ENCODE data around the gene TTC17.
"Not testable (repeated sequence)": the region's sequence is repeated elsewhere in the genome, so short reads cannot be mapped to it uniquely, and the experiment has no call there.

TTC17 gene

GRCh38 chr11:43358801-43359421, at the start of gene TTC17:
Gene TTC17, plus strand, starts transcription at chr11:43358920. Its CDS starts 35 bp downstream, at chr11:43358955.
- peak; percentile 89 for DNase-seq (ENCODE audit: low spot score)

DNA sequence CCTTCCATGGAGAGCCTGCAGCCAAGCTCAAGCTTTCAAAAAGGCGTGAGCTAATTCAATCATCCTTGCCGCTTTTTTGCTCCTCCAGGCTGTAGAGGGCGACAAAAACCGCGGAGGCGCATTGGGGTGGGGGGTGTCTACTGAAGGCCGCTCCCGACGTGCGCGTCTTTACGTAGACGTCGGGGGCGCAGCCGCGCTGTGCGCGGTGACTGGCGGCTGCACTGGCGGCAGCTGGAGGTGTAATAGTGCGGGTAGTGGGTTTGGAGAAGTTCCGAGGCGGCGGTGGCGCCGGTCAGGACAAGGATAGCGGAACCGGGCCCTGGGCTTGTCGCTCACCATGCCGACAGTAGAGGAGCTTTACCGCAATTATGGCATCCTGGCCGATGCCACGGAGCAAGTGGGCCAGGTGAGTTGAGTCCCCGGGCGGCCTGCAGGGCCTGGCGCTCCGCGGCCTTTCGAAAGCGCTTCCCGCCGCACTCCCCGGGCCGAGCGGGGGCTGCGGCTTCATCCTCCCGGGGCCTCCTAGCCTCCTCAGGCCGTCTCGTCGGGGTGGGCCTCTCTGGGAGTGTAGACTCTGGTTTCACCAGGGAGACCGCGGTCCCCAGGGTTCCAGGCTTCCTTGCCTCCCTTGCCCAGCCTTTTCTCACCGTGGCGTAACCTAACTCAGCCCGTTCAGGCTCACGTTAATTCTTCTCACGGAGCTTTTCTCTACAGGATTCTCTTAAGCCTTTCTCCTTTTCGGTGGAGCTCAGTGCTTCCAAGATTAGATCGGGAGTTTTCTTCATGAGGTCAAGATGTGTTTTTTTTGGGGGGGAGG, 46.7 kb upstream of the TTC17 start, which contains the start of gene API5:
TSS of gene API5 (plus strand) at position 206 of the 817 bp plus-strand sequence. CDS start at position 338, 132 bp downstream.
- DNase-seq (ENCODE audit: low spot score), result peak; percentile 91

DNA sequence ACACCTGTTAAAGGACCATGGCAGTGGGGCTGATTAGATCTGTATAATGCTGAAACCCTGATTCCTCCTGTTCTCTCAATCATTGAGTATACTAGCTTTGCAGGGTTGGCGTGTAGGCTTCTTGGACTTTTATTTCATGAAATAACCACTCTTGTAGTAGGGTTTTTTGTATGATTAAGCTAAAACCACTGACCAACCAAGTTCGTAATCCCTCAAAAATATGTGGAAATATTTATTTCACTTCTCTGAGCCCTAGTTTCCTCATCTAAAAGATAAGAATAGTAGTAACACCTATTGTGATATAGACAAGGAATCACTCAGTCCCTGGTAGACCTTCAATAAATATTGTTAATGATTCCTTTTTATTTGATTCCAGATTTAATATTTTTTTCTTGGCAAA, 42.8 kb upstream of the TTC17 start:
- no peak for DNase-seq (ENCODE audit: low spot score)

GRCh38 chr11:43316451-43316850, 42.3 kb upstream of the TTC17 start:
- no peak for DNase-seq (ENCODE audit: low spot score)

DNA sequence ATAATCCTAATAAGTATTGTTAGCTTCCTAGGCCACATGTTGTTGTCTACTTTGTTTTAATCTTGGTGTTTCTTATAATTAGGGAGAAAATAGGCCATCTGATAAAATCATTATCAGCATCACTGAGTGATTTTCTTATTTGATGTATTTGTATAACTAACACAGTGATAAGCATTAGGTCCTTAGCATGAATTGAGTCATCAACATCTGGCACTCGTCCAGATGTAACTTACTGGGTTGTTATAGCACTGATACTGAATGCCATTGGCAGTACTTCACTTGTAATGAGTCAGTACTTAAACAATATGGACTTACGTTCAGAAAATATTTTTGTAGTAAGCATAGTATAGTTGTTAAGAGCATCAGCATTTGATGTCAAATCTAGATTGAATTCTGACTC, 30.7 kb upstream of the TTC17 start:
- no peak for DNase-seq (ENCODE audit: low spot score)

GRCh38 chr11:43328482-43328881, 30.2 kb upstream of the TTC17 start:
- no peak for DNase-seq (ENCODE audit: low spot score)

- no peak for DNase-seq (ENCODE audit: low spot score)
Measured at GRCh38 chr11:43341159-43341558, 17.6 kb upstream of the TTC17 start.

- DNase-seq (ENCODE audit: low spot score), result not testable (repeated sequence)
Measured at GRCh38 chr11:43351426-43351825, 7.3 kb upstream of the TTC17 start.

DNA sequence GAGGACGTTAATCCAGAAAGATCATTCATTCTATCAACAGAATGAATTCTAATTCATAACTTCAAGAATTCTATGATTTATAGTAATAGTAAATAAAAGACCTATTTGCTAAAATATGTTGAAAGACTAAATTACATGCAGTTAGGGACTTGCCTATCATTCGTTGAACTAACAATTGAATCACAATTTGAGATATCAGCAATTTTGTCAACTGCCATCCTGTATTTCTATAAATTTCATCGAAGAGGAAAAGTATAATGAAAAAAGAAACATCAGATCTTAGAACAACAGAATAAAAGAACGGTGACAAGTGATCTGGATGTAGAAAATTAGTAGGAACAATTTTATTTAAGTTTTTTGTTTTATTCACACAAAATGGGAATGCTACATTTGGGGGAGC, 4.4 kb upstream of the TTC17 start:
- DNase-seq (ENCODE audit: low spot score), result no peak

DNA sequence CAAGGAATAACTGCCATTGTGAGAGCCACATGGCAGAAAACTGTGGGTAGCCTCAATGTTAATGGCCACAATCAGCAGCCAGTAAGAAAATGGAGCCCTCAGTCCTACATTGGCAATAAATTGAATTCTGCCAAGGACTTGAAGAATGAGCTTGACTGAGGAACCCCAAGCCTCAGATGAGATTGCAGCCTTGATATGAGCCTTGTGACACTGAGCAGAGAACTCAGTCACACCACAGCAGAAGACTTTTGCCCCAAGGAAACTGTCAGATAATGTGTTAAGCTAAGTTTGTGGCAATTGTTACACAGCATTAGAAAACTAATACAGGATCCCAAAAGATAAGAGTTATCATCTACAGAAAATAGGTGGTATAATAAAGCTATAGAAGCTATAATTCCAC, 2.4 kb upstream of the TTC17 start:
- no peak for DNase-seq (ENCODE audit: low spot score)

DNA sequence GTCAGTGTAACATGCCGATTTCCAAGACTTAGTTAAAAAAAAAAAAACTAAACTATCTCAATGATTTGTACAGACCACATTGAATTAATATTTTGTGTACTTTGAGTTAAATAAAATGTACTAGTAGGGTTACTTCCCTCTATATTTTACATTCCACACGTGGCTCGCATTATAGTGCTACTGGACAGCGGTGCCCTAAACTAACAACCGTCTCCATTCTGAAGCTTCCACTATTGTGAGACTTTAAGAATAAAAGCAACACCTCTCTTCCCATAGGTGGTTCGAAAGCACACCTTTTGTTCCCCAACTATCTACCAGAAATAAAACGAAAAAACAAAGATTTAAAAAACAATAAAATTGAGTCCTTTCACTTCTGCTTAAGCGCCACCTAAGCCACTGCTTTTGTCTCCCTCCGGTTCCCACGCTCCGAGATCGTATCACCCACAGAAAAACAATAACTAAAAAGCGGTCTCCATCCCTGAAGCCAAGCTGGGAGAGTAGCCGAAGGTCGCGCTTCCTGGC, 380 bp upstream of the TTC17 start:
- no peak for DNase-seq (ENCODE audit: low spot score)

DNA sequence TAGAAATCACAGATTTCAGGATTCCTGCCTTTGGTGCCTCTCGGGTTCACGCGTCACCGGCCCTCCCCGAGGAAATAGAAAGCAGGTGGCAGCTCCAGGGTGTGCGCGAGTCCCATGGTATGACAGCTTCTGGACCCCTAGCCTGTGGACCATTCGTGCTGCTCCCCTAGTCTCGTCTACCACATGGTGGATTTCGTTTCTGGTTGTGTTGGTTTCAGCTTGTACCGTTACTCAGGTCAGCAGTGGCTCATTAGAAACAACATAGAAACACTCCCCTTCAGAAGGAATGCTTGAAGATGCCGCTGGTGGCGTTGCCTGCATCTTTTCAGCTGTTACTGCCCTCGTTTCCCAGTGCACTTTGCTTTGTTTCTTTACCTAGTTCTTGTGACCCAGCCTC, 700 bp downstream of the TTC17 start:
- peak; percentile 3 for DNase-seq (ENCODE audit: low spot score)

- no peak for DNase-seq (ENCODE audit: low spot score)
Measured at GRCh38 chr11:43360361-43361032, 1.8 kb downstream of the TTC17 start.

- no peak for DNase-seq (ENCODE audit: low spot score)
Measured at GRCh38 chr11:43366677-43367076, 8.0 kb downstream of the TTC17 start.

- DNase-seq (ENCODE audit: low spot score), result no peak
Measured at GRCh38 chr11:43367382-43368178, 8.9 kb downstream of the TTC17 start.

DNA sequence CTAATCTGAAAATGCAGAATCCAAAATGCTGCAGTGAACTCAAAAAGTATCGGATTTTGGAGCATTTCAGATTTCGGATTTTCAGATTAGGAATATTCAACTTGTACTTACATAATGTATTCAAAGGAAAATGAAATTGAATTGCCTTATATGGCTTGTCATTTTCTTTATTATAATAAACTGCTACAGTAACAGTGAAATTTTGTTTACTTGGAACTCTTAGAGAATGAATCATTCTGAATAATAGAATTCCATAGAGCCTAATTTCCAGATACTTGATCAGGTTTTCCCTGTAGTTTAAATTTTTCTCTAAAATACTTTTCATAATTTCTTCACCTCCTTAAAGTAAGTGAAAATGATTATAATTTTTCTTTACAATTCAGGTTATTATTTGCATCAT, 17.3 kb downstream of the TTC17 start:
- no peak for DNase-seq (ENCODE audit: low spot score)

DNA sequence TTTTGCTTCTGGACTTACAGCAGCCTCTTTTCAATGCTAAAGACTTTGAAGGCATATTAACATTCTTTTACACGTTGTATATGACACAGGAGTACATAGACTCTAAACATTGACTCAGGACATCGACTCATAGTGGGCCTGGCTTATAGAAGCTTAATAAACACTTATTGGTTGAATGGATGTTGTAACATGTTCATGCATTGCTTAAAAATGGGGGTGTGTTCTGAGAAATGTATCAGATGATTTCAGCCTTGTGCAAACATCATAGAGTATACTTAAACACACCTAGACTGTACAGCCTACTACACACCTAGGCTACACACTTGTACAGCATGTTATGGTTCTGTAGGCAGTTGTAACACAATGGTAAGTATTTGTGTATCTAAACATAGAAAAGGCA, 17.9 kb downstream of the TTC17 start:
- no peak for DNase-seq (ENCODE audit: low spot score)

GRCh38 chr11:43377389-43377788, 18.7 kb downstream of the TTC17 start:
- DNase-seq (ENCODE audit: low spot score), result no peak

DNA sequence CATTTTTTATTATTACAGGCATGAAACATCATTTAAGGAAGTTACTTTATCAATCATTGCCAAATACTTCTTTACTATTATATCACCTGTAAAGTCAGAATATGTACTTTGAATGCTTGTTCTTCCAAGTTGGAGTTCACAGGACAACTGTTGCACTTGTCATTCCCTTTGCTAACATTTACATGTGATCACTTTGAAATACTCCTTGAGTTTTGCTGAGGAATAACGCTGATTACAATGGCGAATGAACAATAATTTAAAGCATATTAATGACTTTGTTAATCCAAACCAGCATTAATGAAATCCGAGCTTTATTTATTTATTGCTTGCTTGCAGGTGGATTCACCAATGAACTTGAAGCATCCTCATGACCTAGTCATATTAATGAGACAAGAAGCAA, 20.2 kb downstream of the TTC17 start:
- no peak for DNase-seq (ENCODE audit: low spot score)

- no peak for DNase-seq (ENCODE audit: low spot score)
Measured at GRCh38 chr11:43381802-43382201, 23.1 kb downstream of the TTC17 start.

GRCh38 chr11:43382614-43383013, 23.9 kb downstream of the TTC17 start:
- DNase-seq (ENCODE audit: low spot score), result no peak

- DNase-seq (ENCODE audit: low spot score), result no peak
Measured at GRCh38 chr11:43384393-43384792, 25.7 kb downstream of the TTC17 start.
